Stimulated activated CD4-positive, alpha-beta T cell treated with anti-CD3 and anti-CD28 coated beads, Interleukin-15, amount 100 ng/mL, for 48 hours (primary cell): ENCODE data around the gene RCOR3.
"Not testable (repeated sequence)": the region's sequence is repeated elsewhere in the genome, so short reads cannot be mapped to it uniquely, and the experiment has no call there.

Experiments used
- DNase-seq, 2 donors: peaks; one replicate each; pipeline ENCODE4 v3.0.0-alpha.2; 2020; ENCODE audit warnings: low read depth in 2 of 2

RCOR3 gene

GRCh38 chr1:211340622-211341507 lies 81.7 kb downstream of the RCOR3 start:
- DNase-seq = no peak

- DNase-seq = no peak
Measured at GRCh38 chr1:211341999-211342398, 82.8 kb downstream of the RCOR3 start.

- no peak for DNase-seq
Measured at GRCh38 chr1:211343607-211344006, 84.4 kb downstream of the RCOR3 start.

- no peak for DNase-seq
Measured at GRCh38 chr1:211344152-211344618, 85.0 kb downstream of the RCOR3 start.

- DNase-seq = no peak
Measured at GRCh38 chr1:211345719-211346118, 86.6 kb downstream of the RCOR3 start.

GRCh38 chr1:211347077-211347844 lies 88.1 kb downstream of the RCOR3 start:
- DNase-seq = no peak

- no peak for DNase-seq
Measured at GRCh38 chr1:211348547-211348946, 89.4 kb downstream of the RCOR3 start.

- no peak for DNase-seq
Measured at GRCh38 chr1:211349741-211350140, 90.6 kb downstream of the RCOR3 start.

GRCh38 chr1:211352055-211352454 lies 92.9 kb downstream of the RCOR3 start:
- DNase-seq = not testable (repeated sequence)

GRCh38 chr1:211352465-211352864 lies 93.3 kb downstream of the RCOR3 start:
- no peak for DNase-seq

GRCh38 chr1:211352985-211353515 lies 93.9 kb downstream of the RCOR3 start:
- DNase-seq = peak in 1 of 2 donors; percentile 36

GRCh38 chr1:211353562-211354212 lies 94.5 kb downstream of the RCOR3 start:
- no peak for DNase-seq

- DNase-seq = no peak
Measured at GRCh38 chr1:211355873-211356272, 96.7 kb downstream of the RCOR3 start.

GRCh38 chr1:211356723-211357407 lies 97.7 kb downstream of the RCOR3 start:
- no peak for DNase-seq

GRCh38 chr1:211358685-211359084 lies 99.5 kb downstream of the RCOR3 start:
- DNase-seq = no peak

GRCh38 chr1:211359876-211360275 lies 100.7 kb downstream of the RCOR3 start:
- DNase-seq = no peak

- DNase-seq = no peak
Measured at GRCh38 chr1:211361202-211361601, 102.0 kb downstream of the RCOR3 start.
